GM21717 (cell line): Measurements from ENCODE around the gene SOWAHB.

Experiments used
- ATAC-seq: cut with Tn5 transposase; IDR thresholded peaks from one replicate; pipeline ENCODE4 v1.9.1; 2021; ENCODE audit warnings: mild to moderate bottlenecking, moderate library complexity; ENCODE audit not compliant: unreplicated experiment

The SOWAHB gene

DNA sequence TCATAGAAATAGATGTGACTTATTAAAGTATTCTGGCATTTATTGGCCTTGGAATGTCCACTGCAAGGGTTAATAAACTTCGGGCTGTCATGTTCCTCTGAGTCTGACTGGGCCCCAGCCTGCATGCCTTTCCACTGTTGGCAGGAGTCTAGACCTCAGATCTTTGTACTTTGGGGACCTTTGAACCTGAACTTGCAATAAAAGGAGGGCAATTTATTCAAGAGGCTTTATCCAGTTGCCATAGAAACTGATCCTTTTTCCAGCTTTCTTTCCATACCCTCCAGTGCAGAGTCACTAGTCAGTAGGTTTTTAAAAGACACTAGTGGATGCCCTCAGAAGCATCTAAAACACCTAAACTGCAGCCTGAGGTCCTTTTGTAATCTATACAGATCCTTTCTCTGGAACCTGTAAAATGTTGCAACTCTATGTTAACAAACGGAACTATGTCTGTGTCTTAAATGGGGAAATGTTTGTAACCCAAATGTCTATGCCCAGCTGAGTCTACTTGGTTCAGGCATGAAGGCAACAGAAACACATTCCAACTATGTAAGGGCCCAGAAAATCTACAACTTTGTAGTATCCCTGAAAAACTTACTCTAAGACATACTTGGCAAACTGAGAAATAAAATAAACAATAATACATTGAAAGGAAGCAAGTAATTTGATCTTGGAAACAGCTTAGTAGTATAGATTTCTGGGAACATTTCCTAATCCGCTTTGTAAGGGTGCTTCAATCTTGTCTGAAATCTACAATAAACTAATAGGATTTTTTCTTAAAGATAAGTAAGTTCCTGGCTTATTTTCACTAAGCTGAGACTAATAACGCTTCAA lies 41.5 kb downstream of the SOWAHB start:
- no peak for ATAC-seq

DNA sequence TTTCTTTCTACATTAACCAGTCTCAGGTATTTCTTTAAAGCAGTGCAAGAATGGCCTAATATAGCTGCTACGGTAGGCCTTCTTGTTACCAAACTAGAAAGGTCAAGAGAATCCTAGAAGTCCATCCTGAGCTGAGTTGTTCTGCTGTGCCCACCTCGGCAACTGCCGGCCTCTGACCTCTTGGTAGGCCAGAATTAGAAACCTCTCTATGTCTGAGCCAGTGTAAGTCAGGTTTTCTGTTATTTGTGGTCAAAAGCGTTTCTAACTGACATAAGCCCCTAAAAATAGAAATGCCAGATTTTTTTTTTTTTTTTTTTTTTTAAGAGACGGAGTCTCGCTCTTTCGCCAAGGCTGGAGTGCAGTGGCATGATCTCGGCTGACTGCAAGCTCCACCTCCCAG lies 43.1 kb downstream of the SOWAHB start:
- no peak for ATAC-seq

DNA sequence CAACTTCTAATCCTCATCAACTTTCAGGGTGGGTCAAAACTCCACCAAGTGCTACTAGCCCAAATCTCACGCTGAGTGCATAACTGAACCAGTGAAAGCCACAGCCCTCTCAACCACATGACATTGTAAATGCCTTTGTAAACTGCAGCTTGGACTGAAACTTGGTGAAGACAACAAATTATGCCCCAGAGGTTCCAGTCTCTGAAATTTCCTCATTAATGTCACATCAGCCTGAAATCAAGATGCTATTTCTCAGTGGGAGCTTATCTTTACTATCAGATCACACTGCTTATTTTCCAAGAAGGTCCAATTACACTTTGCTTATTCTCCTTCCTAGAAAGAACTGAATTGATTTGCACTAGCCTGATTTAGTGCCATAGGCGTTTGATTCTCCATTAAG lies 46.6 kb downstream of the SOWAHB start:
- no peak for ATAC-seq

DNA sequence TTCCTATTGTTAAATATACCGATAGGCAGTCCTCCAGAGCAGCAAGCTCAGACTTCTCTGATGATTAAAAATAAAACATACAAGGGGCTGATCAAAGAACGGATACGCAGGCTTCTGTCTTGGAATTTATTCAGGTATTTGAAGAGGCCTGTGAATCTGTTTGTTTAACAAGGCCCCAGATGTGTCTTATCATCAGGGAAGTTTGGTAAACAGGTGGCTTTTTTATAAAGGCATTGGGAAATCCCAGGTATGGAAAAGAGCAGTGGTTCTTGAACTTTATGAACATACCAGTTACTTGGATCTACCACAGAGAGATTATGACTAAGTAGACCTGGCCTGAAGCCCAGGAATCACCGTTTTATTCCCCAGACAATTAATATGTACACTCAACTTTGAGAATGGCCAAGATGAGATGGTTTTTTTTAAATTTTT lies 47.9 kb downstream of the SOWAHB start:
- no peak for ATAC-seq
